ENCODE results near the gene ZMIZ1.

The ZMIZ1 gene

GRCh38 chr10:79178614-79179163, 109.9 kb downstream of the ZMIZ1 start:
- DNase-seq, result no peak

GRCh38 chr10:79179164-79179956, 110.6 kb downstream of the ZMIZ1 start:
- DNase-seq, result no peak

GRCh38 chr10:79179957-79180309, 111.2 kb downstream of the ZMIZ1 start:
- DNase-seq, result no peak

- no peak for DNase-seq
Observed at GRCh38 chr10:79180414-79181221, 111.9 kb downstream of the ZMIZ1 start.

- DNase-seq, result no peak
Observed at GRCh38 chr10:79181227-79181626, 112.5 kb downstream of the ZMIZ1 start.

GRCh38 chr10:79181698-79182521, 113.1 kb downstream of the ZMIZ1 start:
- no peak for DNase-seq

- no peak for DNase-seq
Observed at GRCh38 chr10:79182781-79183467, 114.2 kb downstream of the ZMIZ1 start.

- DNase-seq, result no peak
Observed at GRCh38 chr10:79183468-79183865, 114.7 kb downstream of the ZMIZ1 start.

GRCh38 chr10:79184145-79184625, 115.4 kb downstream of the ZMIZ1 start:
- no peak for DNase-seq

- DNase-seq, result no peak
Observed at GRCh38 chr10:79184657-79185056, 115.9 kb downstream of the ZMIZ1 start.

- no peak for DNase-seq
Observed at GRCh38 chr10:79185067-79185774, 116.5 kb downstream of the ZMIZ1 start.

GRCh38 chr10:79185796-79186374, 117.1 kb downstream of the ZMIZ1 start:
- DNase-seq, result no peak

- no peak for DNase-seq
Observed at GRCh38 chr10:79186486-79187120, 117.8 kb downstream of the ZMIZ1 start.

- no peak for DNase-seq
Observed at GRCh38 chr10:79187121-79187940, 118.6 kb downstream of the ZMIZ1 start.

GRCh38 chr10:79188154-79188965, 119.6 kb downstream of the ZMIZ1 start:
- no peak for DNase-seq

GRCh38 chr10:79189181-79189580, 120.4 kb downstream of the ZMIZ1 start:
- no peak for DNase-seq

- DNase-seq, result no peak
Observed at GRCh38 chr10:79189853-79190435, 121.2 kb downstream of the ZMIZ1 start.

- no peak for DNase-seq
Observed at GRCh38 chr10:79190740-79191261, 122.0 kb downstream of the ZMIZ1 start.
